Activated CD4-positive, CD25-positive, alpha-beta regulatory T cell treated with anti-CD3 and anti-CD28 coated beads, Interleukin-2, amount 50 U/mL, for 24 hours (primary cell): Measurements from ENCODE around the gene CTLA4.
"Not testable (repeated sequence)": the region's sequence is repeated elsewhere in the genome, so short reads cannot be mapped to it uniquely, and the experiment has no call there.

Experiments
- ATAC-seq, 2 donors: fragments of 150-1000 bp; cut with Tn5 transposase; one replicate each; pipeline ENCODE4 v1.10.0; 2021; ENCODE audit warnings: mild to moderate bottlenecking in 1 of 2, moderate library complexity in 1 of 2

CTLA4 gene

GRCh38 chr2:203858176-203858575, 9.4 kb upstream of the CTLA4 start:
- no peak for ATAC-seq

GRCh38 chr2:203859030-203859789, 8.4 kb upstream of the CTLA4 start:
- no peak for ATAC-seq

DNA sequence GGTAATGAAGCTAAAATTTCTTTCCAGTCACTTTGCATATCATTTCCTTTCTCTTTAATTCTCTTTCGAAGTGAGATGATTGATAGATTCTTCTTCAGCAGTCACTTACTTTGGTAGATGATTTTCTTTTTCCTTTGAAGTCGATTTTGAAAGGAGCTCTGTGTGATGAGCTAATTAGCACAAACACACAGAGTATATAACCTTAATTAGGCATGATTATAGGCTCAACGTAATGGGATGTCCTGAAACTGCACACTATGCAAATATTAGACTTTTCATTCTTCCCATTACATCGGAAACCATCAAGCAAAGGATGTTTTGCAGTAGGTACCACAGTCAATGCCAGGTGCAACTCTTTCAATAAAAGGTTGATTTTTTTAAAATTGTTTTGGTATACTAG, 6.4 kb upstream of the CTLA4 start:
- peak; percentile 75 to 79 for ATAC-seq

- peak; percentile 67 to 69 for ATAC-seq
Measured at GRCh38 chr2:203861607-203862006, 6.0 kb upstream of the CTLA4 start.

- peak; percentile 6 to 7 for ATAC-seq
Measured at GRCh38 chr2:203869223-203870042, 1.9 kb downstream of the CTLA4 start.

GRCh38 chr2:203870481-203870880, 2.9 kb downstream of the CTLA4 start:
- ATAC-seq = no peak

- ATAC-seq = no peak
Measured at GRCh38 chr2:203870941-203871340, 3.4 kb downstream of the CTLA4 start.

DNA sequence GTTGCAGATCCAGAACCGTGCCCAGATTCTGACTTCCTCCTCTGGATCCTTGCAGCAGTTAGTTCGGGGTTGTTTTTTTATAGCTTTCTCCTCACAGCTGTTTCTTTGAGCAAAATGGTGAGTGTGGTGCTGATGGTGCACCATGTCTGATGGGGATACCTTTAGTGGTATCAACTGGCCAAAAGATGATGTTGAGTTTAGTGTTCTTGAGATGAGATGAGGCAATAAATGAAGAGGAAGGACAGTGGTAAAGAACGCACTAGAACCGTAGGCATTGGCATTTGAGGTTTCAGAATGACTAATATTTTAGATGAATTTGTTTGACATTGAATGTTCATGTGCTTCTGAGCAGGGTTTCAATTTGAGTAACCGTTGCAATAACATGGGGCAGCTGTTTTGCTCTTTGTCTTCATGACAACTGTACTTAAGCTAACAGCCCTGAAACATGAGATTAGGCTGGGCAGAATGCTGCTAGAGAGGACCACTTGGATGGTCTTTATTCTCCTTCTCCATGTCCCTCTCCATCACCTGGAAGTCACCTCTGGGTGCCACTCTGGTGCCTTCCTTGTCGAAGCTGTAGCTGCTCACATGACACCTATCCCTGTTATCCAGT, 3.9 kb downstream of the CTLA4 start:
- ATAC-seq = peak; percentile 39 to 50

DNA sequence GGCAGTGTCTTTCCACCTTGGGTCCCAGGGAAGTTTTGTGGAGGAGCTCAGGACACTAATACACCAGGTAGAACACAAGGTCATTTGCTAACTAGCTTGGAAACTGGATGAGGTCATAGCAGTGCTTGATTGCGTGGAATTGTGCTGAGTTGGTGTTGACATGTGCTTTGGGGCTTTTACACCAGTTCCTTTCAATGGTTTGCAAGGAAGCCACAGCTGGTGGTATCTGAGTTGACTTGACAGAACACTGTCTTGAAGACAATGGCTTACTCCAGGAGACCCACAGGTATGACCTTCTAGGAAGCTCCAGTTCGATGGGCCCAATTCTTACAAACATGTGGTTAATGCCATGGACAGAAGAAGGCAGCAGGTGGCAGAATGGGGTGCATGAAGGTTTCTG, 5.9 kb downstream of the CTLA4 start:
- ATAC-seq = no peak

GRCh38 chr2:203873921-203874631, 6.5 kb downstream of the CTLA4 start:
- no peak for ATAC-seq

GRCh38 chr2:203875471-203875870, 7.9 kb downstream of the CTLA4 start:
- ATAC-seq = peak; percentile 2 to 7

DNA sequence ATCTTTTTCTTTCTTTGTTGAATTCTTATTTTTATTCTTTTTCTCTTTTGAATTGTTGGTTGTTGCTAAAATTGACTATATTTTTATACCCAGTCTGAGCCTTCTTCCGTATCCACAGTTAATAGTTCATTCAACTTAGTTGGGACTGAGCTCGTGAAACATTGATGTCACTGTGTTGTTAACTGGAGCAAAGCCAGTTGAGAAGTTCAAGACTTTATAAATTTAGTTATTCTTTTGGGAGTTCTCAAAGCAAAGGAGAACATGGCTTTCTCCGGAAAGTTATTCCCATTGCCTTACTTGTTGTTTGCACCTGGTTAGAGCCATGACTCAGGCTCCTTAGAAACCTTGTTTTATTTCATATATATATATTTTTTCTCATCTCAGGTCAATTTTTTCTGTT, 8.8 kb downstream of the CTLA4 start:
- ATAC-seq = no peak

DNA sequence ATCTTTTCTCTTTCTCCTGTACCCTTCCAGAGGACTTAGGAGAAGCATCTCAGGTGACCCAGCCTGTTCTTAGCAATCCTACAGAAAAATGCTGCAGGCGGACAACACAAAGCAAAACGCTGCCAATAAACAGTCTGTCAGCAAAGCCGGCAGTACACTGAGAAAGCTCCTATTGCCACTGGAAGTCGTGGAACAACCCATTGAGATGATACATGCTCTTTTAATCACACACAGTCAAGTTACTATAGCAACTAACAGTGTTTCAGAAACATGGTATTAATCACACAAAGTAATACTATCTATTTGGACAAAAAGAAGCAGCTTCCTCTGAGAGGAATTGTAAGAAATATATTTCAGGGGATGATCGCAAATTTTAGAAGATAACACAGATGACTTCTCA, 10.5 kb downstream of the CTLA4 start:
- ATAC-seq = peak; percentile 8 to 27

DNA sequence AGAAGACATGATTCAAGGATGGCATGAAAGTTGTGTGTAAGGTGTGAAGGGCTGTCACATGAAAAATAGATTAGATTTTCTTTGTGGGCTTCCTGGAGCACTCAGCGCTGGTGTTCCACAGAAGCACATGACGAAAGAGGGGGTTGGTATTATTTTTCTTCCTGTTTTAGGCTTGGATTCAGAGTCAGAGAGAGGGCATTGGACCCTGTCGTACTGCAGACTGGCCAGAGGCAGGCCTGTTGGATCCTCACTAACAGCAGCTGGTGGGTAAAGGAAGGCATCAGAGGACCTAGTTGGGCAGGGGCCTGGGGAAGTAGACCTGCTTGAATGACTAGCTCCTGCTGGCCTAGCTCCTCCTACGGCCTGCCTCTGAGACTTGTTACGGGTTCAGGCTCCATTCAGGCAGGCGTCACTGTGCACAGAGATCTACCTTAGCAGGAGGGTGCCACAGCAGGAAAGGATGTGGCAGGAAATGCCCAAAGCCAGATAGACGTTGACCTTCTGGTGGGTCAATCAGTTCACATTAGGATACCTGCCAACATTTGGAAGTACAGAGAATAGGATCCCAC, 13.1 kb downstream of the CTLA4 start:
- ATAC-seq = no peak

- ATAC-seq = not testable (repeated sequence)
Measured at GRCh38 chr2:203881185-203881584, 13.6 kb downstream of the CTLA4 start.

- ATAC-seq = no peak
Measured at GRCh38 chr2:203882551-203882950, 15.0 kb downstream of the CTLA4 start.

- ATAC-seq = peak; percentile 73 to 74
Measured at GRCh38 chr2:203886661-203887151, 19.1 kb downstream of the CTLA4 start.

- ATAC-seq = no peak
Measured at GRCh38 chr2:203887677-203888076, 20.1 kb downstream of the CTLA4 start.

DNA sequence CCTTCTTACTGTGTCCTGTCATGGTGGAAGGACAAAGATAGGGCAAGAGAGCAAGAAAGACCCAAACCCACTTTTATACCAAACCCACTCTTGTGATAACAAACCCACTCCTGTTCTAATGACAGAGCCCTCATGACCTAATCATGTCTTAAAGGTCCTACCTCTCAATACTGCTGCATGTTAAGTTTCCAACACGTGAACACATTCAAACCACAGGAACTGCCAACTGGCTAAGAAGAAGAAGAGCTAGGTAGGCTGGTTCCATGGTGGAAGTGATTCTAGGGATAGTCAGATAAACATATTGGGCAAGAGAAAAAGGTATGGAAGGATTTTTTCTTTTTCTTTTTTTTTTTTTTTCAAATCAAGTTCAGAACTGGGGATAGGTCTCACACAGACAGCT, 22.0 kb downstream of the CTLA4 start:
- no peak for ATAC-seq

GRCh38 chr2:203889944-203890343, 22.4 kb downstream of the CTLA4 start:
- ATAC-seq = no peak

DNA sequence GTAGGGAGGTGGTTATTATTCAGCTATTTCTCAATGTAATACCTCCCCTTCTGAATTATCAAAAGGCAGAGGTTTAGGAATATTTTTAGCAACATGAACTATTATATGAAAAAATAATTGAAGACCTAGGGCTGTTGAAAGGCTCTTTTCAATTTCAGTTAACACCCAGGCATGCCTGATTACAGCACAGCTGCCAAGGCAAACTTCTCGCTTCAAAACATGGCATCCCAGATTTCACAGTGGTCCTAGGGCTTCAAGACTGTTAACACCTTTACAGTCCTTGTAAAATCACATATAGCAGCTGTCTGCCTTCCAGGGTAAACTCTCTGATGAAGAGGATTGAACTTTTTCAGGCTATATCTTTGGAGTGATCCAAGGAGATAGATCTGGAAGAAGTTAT, 23.2 kb downstream of the CTLA4 start:
- ATAC-seq = no peak

DNA sequence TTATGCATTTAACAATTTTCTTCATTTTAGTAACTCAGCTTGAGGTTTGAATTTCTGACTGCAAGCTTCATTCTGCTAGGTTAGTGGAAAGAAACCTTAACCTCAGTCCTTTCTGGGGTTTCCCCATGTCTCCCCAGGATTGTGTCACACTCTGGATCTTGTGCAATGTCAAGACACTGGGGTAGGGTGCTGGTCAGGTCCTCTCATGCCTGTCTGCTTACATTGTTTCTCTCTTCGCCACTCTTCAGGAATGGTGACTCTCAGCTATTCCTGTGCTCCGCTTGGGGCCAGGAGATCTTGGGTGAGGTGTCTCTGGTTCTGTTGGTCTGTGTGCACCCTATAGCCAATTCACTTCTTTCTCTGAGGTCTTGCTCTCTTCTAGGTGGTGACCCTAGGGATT, 23.9 kb downstream of the CTLA4 start:
- ATAC-seq = peak; percentile 67
